NCI-H2171 (cell line): ENCODE data around the gene EYS.

Source experiments
- DNase-seq: peaks from one replicate; lab custom pipeline; 2025; lab: John Stamatoyannopoulos, UW

Gene EYS

GRCh38 chr6:65707126-65707826 is at the start of gene EYS:
Gene EYS, minus strand, starts transcription at chr6:65707226. Its CDS starts 211,816 bp downstream, at chr6:65495410.
- DNase-seq: peak; percentile 89

- DNase-seq: no peak
These were observed 39.3 kb upstream of the EYS start for GRCh38 chr6:65746302-65746701.

GRCh38 chr6:65745614-65746013 is 38.6 kb upstream of the EYS start:
- DNase-seq: no peak

- no peak for DNase-seq
These were observed 22.0 kb upstream of the EYS start for GRCh38 chr6:65728879-65729479.

GRCh38 chr6:65719101-65719500 is 12.1 kb upstream of the EYS start:
- no peak for DNase-seq

GRCh38 chr6:65711531-65711930 is 4.5 kb upstream of the EYS start:
- DNase-seq: no peak

- no peak for DNase-seq
These were observed 2.2 kb upstream of the EYS start for GRCh38 chr6:65709099-65709830.

- DNase-seq: no peak
These were observed 1.1 kb upstream of the EYS start for GRCh38 chr6:65708162-65708561.

GRCh38 chr6:65706436-65706835 is 590 bp downstream of the EYS start:
- no peak for DNase-seq

- no peak for DNase-seq
These were observed 5.7 kb downstream of the EYS start for GRCh38 chr6:65701325-65701724.

- DNase-seq: no peak
These were observed 6.5 kb downstream of the EYS start for GRCh38 chr6:65700561-65700960.

- DNase-seq: no peak
These were observed 14.9 kb downstream of the EYS start for GRCh38 chr6:65692109-65692508.

- no peak for DNase-seq
These were observed 26.8 kb downstream of the EYS start for GRCh38 chr6:65680232-65680631.

- DNase-seq: no peak
These were observed 35.1 kb downstream of the EYS start for GRCh38 chr6:65671922-65672321.

GRCh38 chr6:65667916-65668656 is 38.9 kb downstream of the EYS start:
- no peak for DNase-seq

- no peak for DNase-seq
These were observed 56.9 kb downstream of the EYS start for GRCh38 chr6:65650086-65650485.

GRCh38 chr6:65649392-65649791 is 57.6 kb downstream of the EYS start:
- no peak for DNase-seq

GRCh38 chr6:65646544-65646943 is 60.5 kb downstream of the EYS start:
- no peak for DNase-seq

- no peak for DNase-seq
These were observed 64.2 kb downstream of the EYS start for GRCh38 chr6:65642776-65643175.

- DNase-seq: peak; percentile 1
These were observed 68.8 kb downstream of the EYS start for GRCh38 chr6:65638047-65638831.

GRCh38 chr6:65637289-65638046 is 69.6 kb downstream of the EYS start:
- no peak for DNase-seq
